Endodermal cell (in vitro differentiated cells): ENCODE data around the gene LAPTM5. TPM values are rescaled to one million over a fixed set of nuclear protein-coding genes. Genes with fewer than 3 reads are reported as not detected.

Source experiments
- DNase-seq: peaks from one replicate; pipeline ENCODE4 v3.0.0-alpha.2; 2017
- H3K27ac ChIP-seq: 2 replicates; pipeline ENCODE4 v1.5.1; 2013; ENCODE audit warnings: mild to moderate bottlenecking, low read depth, low read length, moderate library complexity
- H3K27me3 ChIP-seq: 2 replicates; pipeline ENCODE4 v1.6.1; 2013; ENCODE audit warnings: mild to moderate bottlenecking, low read length, moderate library complexity; ENCODE audit not compliant: insufficient read depth, control insufficient read depth, poor library complexity, severe bottlenecking
- H3K36me3 ChIP-seq: 2 replicates; pipeline ENCODE4 v1.7.0; 2013; ENCODE audit warnings: mild to moderate bottlenecking, low read length, moderate library complexity; ENCODE audit not compliant: control insufficient read depth, insufficient read depth
- H3K4me1 ChIP-seq: one replicate; pipeline ENCODE4 v1.7.0; 2013; ENCODE audit warnings: low read length; ENCODE audit not compliant: control insufficient read depth, insufficient read depth
- H3K4me3 ChIP-seq: 2 replicates; pipeline ENCODE4 v1.5.1; 2013; ENCODE audit warnings: mild to moderate bottlenecking, low read length, moderate library complexity
- H3K9ac ChIP-seq: 2 replicates; pipeline ENCODE4 v1.6.1; 2013; ENCODE audit warnings: mild to moderate bottlenecking, low read length, moderate library complexity; ENCODE audit not compliant: poor library complexity, severe bottlenecking; ENCODE audit errors: extremely low read depth
- H3K9me3 ChIP-seq: 2 replicates; pipeline ENCODE4 v1.6.1; 2013; ENCODE audit warnings: mild to moderate bottlenecking, low read length, moderate library complexity; ENCODE audit not compliant: control insufficient read depth
- H3K27ac Mint-ChIP-seq: 2 replicates; pipeline ENCODE4 v1.8.0; 2020; ENCODE audit warnings: mixed read lengths
- H3K27me3 Mint-ChIP-seq: 2 replicates; pipeline ENCODE4 v1.8.0; 2021; ENCODE audit warnings: mild to moderate bottlenecking, mixed read lengths; ENCODE audit not compliant: insufficient read depth
- H3K36me3 Mint-ChIP-seq: 2 replicates; pipeline ENCODE4 v1.8.0; 2020; ENCODE audit warnings: low read depth, mixed read lengths
- H3K4me1 Mint-ChIP-seq: 2 replicates; pipeline ENCODE4 v1.8.0; 2020; ENCODE audit warnings: mixed read lengths
- H3K4me3 Mint-ChIP-seq: 2 replicates; pipeline ENCODE4 v1.8.0; 2020; ENCODE audit warnings: mild to moderate bottlenecking, moderate library complexity, mixed read lengths
- H3K9me3 Mint-ChIP-seq: 2 replicates; pipeline ENCODE4 v1.8.0; 2020; ENCODE audit warnings: mild to moderate bottlenecking, mixed read lengths
- WGBS, 2 experiments: methylation state at CpG; one replicate each; pipeline versions ENCODE4 v1.1.5 to v1.1.7; 2013; ENCODE audit warnings: missing lambda C conversion rate in 2 of 2, mixed read lengths in 1 of 2; ENCODE audit not compliant: insufficient coverage in 1 of 2, insufficient read length in 1 of 2; 5-methylcytosine and 5-hydroxymethylcytosine counted together
- total RNA-seq, 2 donors: library from RNA; stranded (reverse); fragmentation: NEBNext Ultra II Directional in 1 of 2; extraction: Animal tissue kit (Norgen Biotek cat#: 25700) in 1 of 2; gene quantifications; 2 replicates in 1 of 2; 3 replicates in 1 of 2; pipeline ENCODE4 v1.2.1, GENCODE V29; 2021
- TF ChIP-seq, protein P1 (sequence below): fragments of 200-600 bp; sonication (generic); conservative IDR thresholded peaks from 2 replicates; pipeline ENCODE4 v1.5.0; 2021; ENCODE audit warnings: antibody characterized with exemption, mild to moderate bottlenecking

The LAPTM5 gene
- total RNA-seq, 2 donors from 2014 or later, result not detected

- Mint-ChIP-seq H3K4me3 (no peak overlapping the region), H3K4me1 (peaks cover 19% of the 10 kb centered on the region), H3K27me3 (no peaks in the 10 kb centered on the region), H3K9me3 (no peaks in the 10 kb centered on the region), H3K36me3 (no peaks in the 10 kb centered on the region), H3K27ac (no peak overlapping the region)
- Histone ChIP-seq H3K9ac (no peak overlapping the region), H3K36me3 (no peaks in the 10 kb centered on the region), H3K4me3 (no peak overlapping the region), H3K27me3 (no peaks in the 10 kb centered on the region), H3K27ac (no peak overlapping the region), H3K4me1 (no peaks in the 10 kb centered on the region), H3K9me3 (no peaks in the 10 kb centered on the region)
- DNase-seq, result no peak
- TF ChIP-seq, protein P1, sequence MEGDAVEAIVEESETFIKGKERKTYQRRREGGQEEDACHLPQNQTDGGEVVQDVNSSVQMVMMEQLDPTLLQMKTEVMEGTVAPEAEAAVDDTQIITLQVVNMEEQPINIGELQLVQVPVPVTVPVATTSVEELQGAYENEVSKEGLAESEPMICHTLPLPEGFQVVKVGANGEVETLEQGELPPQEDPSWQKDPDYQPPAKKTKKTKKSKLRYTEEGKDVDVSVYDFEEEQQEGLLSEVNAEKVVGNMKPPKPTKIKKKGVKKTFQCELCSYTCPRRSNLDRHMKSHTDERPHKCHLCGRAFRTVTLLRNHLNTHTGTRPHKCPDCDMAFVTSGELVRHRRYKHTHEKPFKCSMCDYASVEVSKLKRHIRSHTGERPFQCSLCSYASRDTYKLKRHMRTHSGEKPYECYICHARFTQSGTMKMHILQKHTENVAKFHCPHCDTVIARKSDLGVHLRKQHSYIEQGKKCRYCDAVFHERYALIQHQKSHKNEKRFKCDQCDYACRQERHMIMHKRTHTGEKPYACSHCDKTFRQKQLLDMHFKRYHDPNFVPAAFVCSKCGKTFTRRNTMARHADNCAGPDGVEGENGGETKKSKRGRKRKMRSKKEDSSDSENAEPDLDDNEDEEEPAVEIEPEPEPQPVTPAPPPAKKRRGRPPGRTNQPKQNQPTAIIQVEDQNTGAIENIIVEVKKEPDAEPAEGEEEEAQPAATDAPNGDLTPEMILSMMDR, result no peak
- 79 to 88% methylated on average over 13 to 15 of the region's 15 CpGs for WGBS, 2 experiments
Measured at GRCh38 chr1:30726773-30727684, 30.5 kb downstream of the LAPTM5 start.

- H3K27me3 ChIP-seq, result no peaks in the 10 kb centered on the region
- no peaks in the 10 kb centered on the region for H3K9me3 Mint-ChIP-seq
- no peak overlapping the region for H3K27ac Mint-ChIP-seq
- peaks cover 13% of the 10 kb centered on the region for H3K4me1 Mint-ChIP-seq
- H3K27ac ChIP-seq, result peak overlapping the region; percentile 49
- no peak overlapping the region for H3K4me3 ChIP-seq
- H3K4me1 ChIP-seq, result no peaks in the 10 kb centered on the region
- H3K36me3 ChIP-seq, result no peaks in the 10 kb centered on the region
- H3K9me3 ChIP-seq, result no peaks in the 10 kb centered on the region
- no peak overlapping the region for H3K9ac ChIP-seq
- 80 to 84% methylated on average over 7 of the region's 7 CpGs for WGBS, 2 experiments
- H3K4me3 Mint-ChIP-seq, result no peak overlapping the region
- H3K36me3 Mint-ChIP-seq, result no peaks in the 10 kb centered on the region
- no peaks in the 10 kb centered on the region for H3K27me3 Mint-ChIP-seq
- no peak for DNase-seq
- TF ChIP-seq, protein P1, result no peak
Measured at GRCh38 chr1:30726236-30726635, 31.3 kb downstream of the LAPTM5 start.

DNA sequence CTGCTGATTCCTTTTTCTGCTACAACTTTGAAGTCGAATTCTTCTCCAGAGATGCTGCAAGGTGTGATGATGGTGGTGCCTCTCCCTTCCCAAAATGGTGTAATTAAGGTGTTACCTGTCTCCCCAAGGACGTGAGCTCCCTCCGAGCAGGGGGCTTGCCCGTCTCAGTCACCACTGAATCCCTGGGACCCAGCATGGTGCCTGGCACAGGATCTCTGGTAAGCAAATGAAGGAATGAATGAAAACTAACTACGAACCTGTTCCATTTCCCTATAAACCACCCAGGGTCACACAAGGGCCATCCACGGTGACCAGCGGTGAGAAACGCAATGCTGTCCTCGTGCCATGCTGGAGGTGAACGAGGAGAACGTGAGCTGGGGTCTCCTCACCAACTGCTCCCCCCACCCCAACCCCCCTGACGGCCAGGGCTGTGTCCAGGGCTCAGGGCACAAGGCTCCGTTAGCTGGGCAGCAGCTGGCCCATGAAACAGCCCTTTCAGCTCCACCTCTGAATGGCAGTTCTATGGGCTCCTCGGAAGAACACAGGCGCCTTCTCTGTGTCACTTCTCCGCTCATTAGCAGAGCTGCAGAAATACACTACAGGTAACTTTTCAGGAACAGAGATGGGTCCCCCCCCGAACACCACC is 32.0 kb downstream of the LAPTM5 start:
- no peak for DNase-seq
- no peaks in the 10 kb centered on the region for H3K9me3 ChIP-seq
- no peaks in the 10 kb centered on the region for H3K4me1 ChIP-seq
- WGBS, 2 experiments, result 89 to 91% methylated on average over 10 to 17 of the region's 17 CpGs
- no peaks in the 10 kb centered on the region for H3K27me3 Mint-ChIP-seq
- no peaks in the 10 kb centered on the region for H3K36me3 ChIP-seq
- no peak overlapping the region for H3K27ac Mint-ChIP-seq
- TF ChIP-seq, protein P1, result no peak
- no peaks in the 10 kb centered on the region for H3K27me3 ChIP-seq
- H3K9ac ChIP-seq, result no peak overlapping the region
- H3K4me1 Mint-ChIP-seq, result peaks cover 13% of the 10 kb centered on the region
- no peaks in the 10 kb centered on the region for H3K9me3 Mint-ChIP-seq
- peak overlapping the region; percentile 49 for H3K27ac ChIP-seq
- H3K4me3 ChIP-seq, result no peak overlapping the region
- no peak overlapping the region for H3K4me3 Mint-ChIP-seq
- no peaks in the 10 kb centered on the region for H3K36me3 Mint-ChIP-seq
